Ishikawa (cell line): ENCODE data around the gene ZNF688.

Source experiments
- CEBPB ChIP-seq: IDR thresholded peaks from 2 replicates; pipeline ENCODE4 v1.6.1; 2012
- CREB1 ChIP-seq: IDR thresholded peaks from 2 replicates; pipeline ENCODE4 v1.6.1; 2012; ENCODE audit warnings: low read depth
- EGR1 ChIP-seq: IDR thresholded peaks from 2 replicates; pipeline ENCODE4 v1.6.1; 2012
- EP300 ChIP-seq: IDR thresholded peaks from 2 replicates; pipeline ENCODE4 v1.6.1; 2012; ENCODE audit warnings: borderline replicate concordance
- FOXM1 ChIP-seq: IDR thresholded peaks from 2 replicates; pipeline ENCODE4 v1.6.1; 2012; ENCODE audit warnings: low read depth, borderline replicate concordance
- MAX ChIP-seq: IDR thresholded peaks from 2 replicates; pipeline ENCODE4 v1.6.1; 2012
- NFIC ChIP-seq: IDR thresholded peaks from 2 replicates; pipeline ENCODE4 v1.6.1; 2012
- RAD21 ChIP-seq: IDR thresholded peaks from 2 replicates; pipeline ENCODE4 v1.6.1; 2012; ENCODE audit warnings: low read depth
- TAF1 ChIP-seq: IDR thresholded peaks from 2 replicates; pipeline ENCODE4 v1.6.1; 2012; ENCODE audit warnings: low read depth, mild to moderate bottlenecking
- TCF12 ChIP-seq: IDR thresholded peaks from 2 replicates; pipeline ENCODE4 v1.6.1; 2012; ENCODE audit warnings: low read depth
- TEAD4 ChIP-seq: IDR thresholded peaks from 2 replicates; pipeline ENCODE4 v1.6.1; 2012
- YY1 ChIP-seq: IDR thresholded peaks from 2 replicates; pipeline ENCODE4 v1.6.1; 2012; ENCODE audit warnings: low read depth
- ZBTB7A ChIP-seq: IDR thresholded peaks from 2 replicates; pipeline ENCODE4 v1.6.1; 2012; ENCODE audit warnings: low read depth
- TF ChIP-seq, protein P1 (sequence below): IDR thresholded peaks from 2 replicates; pipeline ENCODE4 v1.6.1; 2012
- TF ChIP-seq, protein P2 (sequence below): IDR thresholded peaks from 2 replicates; pipeline ENCODE4 v1.6.1; 2012; ENCODE audit warnings: low read depth, mild to moderate bottlenecking

Gene ZNF688

GRCh38 chr16:30571445-30572322 is at the start of gene ZNF688:
TSS of gene ZNF688 (minus strand) at chr16:30571714. CDS start at chr16:30571629, 85 bp downstream.
- TF ChIP-seq NFIC (no peak), TCF12 (0 out of 2 replicates have a peak, but pooled peaks have one; percentile 29), RAD21 (no peak), ZBTB7A (peak; percentile 25; the same call in 1 of the 2 replicates), CREB1 (peak; percentile 73), MAX (peak; percentile 68), TAF1 (peak; percentile 39; the same call in 1 of the 2 replicates), EP300 (no peak), TEAD4 (no peak; the same call in 1 of the 2 replicates), FOXM1 (peak; percentile 67; the same call in 1 of the 2 replicates), EGR1 (peak; percentile 86), YY1 (peak; percentile 97), CEBPB (no peak)
- TF ChIP-seq, protein P1, sequence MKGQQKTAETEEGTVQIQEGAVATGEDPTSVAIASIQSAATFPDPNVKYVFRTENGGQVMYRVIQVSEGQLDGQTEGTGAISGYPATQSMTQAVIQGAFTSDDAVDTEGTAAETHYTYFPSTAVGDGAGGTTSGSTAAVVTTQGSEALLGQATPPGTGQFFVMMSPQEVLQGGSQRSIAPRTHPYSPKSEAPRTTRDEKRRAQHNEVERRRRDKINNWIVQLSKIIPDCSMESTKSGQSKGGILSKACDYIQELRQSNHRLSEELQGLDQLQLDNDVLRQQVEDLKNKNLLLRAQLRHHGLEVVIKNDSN: no peak
- TF ChIP-seq, protein P2, sequence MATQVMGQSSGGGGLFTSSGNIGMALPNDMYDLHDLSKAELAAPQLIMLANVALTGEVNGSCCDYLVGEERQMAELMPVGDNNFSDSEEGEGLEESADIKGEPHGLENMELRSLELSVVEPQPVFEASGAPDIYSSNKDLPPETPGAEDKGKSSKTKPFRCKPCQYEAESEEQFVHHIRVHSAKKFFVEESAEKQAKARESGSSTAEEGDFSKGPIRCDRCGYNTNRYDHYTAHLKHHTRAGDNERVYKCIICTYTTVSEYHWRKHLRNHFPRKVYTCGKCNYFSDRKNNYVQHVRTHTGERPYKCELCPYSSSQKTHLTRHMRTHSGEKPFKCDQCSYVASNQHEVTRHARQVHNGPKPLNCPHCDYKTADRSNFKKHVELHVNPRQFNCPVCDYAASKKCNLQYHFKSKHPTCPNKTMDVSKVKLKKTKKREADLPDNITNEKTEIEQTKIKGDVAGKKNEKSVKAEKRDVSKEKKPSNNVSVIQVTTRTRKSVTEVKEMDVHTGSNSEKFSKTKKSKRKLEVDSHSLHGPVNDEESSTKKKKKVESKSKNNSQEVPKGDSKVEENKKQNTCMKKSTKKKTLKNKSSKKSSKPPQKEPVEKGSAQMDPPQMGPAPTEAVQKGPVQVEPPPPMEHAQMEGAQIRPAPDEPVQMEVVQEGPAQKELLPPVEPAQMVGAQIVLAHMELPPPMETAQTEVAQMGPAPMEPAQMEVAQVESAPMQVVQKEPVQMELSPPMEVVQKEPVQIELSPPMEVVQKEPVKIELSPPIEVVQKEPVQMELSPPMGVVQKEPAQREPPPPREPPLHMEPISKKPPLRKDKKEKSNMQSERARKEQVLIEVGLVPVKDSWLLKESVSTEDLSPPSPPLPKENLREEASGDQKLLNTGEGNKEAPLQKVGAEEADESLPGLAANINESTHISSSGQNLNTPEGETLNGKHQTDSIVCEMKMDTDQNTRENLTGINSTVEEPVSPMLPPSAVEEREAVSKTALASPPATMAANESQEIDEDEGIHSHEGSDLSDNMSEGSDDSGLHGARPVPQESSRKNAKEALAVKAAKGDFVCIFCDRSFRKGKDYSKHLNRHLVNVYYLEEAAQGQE: no peak

GRCh38 chr16:30620169-30620568 is 48.7 kb upstream of the ZNF688 start:
- no peak for TF ChIP-seq MAX
- TF ChIP-seq, protein P2: no peak
- no peak for TF ChIP-seq CEBPB
- TF ChIP-seq TEAD4: no peak
- TF ChIP-seq, protein P1: no peak
- no peak for TF ChIP-seq CREB1
- no peak for TF ChIP-seq ZBTB7A

DNA sequence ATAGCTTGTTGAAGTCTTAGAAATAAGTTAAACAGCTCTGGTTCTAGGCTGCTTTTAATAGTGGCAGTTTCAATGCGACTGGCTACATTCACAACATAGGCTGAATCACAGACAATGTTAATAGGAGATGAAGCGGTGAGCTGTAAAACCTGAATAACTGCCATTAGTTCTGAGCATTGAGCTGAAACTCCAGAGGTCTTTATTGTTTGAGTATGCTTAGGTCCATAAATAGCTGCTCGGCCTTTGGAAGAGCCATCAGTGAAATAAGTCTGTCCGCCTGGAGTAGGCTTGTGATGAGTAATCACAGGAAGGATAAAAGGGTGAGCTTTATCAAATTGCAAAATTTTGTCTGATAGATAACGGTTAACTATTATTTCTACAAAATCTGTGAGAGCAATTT is 48.1 kb upstream of the ZNF688 start:
- TF ChIP-seq CREB1: no peak
- TF ChIP-seq NFIC: no peak
- TF ChIP-seq, protein P2: no peak
- no peak for TF ChIP-seq TCF12
- TF ChIP-seq, protein P1: no peak

- TF ChIP-seq, protein P1: no peak
- TF ChIP-seq, protein P2: no peak
- no peak for TF ChIP-seq CEBPB
- TF ChIP-seq EP300: no peak
- TF ChIP-seq TCF12: no peak
- no peak for TF ChIP-seq CREB1
- TF ChIP-seq TEAD4: no peak
- TF ChIP-seq RAD21: no peak
- TF ChIP-seq NFIC: no peak
- no peak for TF ChIP-seq EGR1
- no peak for TF ChIP-seq YY1
- no peak for TF ChIP-seq TAF1
- no peak for TF ChIP-seq FOXM1
- no peak for TF ChIP-seq ZBTB7A
Measured at GRCh38 chr16:30619202-30619601, 47.7 kb upstream of the ZNF688 start.
